ENCODE results near the gene HOXC13. TPM values are rescaled to one million over a fixed set of nuclear protein-coding genes. Genes with fewer than 3 reads are reported as not detected.

Gene HOXC13
- total RNA-seq, 1 donor from 2014 or later, result not detected

DNA sequence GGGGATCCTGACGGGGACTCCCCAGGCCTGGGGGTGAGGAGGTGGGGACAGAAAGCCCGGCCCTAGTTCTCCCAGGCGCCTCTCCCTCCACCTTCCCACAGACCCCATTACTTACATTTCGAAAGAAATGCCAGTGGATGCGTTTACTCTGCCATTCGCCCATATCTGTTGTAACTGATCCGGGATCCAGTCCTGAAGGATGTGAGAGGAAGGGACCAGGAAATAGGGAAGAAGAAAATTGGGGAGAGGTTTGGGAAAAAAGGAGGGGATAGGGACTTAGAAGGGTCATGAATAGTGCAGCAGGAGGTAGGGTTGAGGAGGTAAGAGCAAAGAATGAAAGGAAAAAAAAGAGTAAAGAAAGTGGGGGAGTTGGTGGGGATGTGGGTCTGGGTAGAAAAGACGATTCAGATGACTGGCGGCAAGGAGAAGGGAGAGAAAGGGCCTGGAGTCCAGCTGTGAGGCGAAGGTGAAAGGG lies 17.2 kb downstream of the HOXC13 start:
- Histone ChIP-seq H3K36me3 (no peaks in the 10 kb centered on the region), H3K4me1 (no peaks in the 10 kb centered on the region), H3K9me3 (no peaks in the 10 kb centered on the region), H3K4me3 (no peak overlapping the region), H3K27ac (no peak overlapping the region), H3K27me3 (peaks cover 100% of the 10 kb centered on the region)
- ATAC-seq (no peak), DNase-seq (no peak)
- intact Hi-C loops (cut with DNase I), result no loop called here
- no peak for TF ChIP-seq CTCF (IDR thresholded peaks at IDR 0.05)

DNA sequence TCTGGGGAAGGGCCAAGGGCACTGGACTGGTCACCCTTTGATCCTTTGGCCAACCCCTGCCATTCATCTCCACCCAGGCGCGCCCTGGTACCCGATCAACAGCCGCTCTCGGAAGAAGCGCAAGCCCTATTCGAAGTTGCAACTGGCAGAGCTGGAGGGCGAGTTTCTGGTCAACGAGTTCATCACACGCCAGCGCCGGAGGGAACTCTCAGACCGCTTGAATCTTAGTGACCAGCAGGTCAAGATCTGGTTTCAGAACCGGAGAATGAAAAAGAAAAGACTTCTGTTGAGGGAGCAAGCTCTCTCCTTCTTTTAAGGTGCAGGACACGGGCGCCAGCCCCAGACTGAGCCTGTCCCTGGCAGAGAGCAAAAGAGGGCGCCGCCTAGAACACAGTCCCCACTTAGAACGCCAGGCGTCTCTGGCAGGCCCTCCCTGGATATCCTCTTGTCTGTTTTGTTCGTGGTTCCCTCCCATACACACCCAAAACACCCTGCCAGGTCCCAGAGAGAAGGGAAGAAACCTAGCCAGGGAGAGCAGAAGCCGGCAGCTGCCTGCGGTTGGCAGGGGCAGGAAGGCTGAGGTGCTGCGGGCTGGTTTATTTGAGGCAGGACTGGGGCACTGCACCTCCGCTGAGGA lies 17.7 kb downstream of the HOXC13 start:
- H3K4me3 ChIP-seq, result no peak overlapping the region
- ATAC-seq (no peak), DNase-seq (no peak)
- TF ChIP-seq CTCF (IDR thresholded peaks at IDR 0.05), result no peak
- H3K9me3 ChIP-seq, result no peaks in the 10 kb centered on the region
- no peaks in the 10 kb centered on the region for H3K4me1 ChIP-seq
- no peak overlapping the region for H3K27ac ChIP-seq
- peaks cover 100% of the 10 kb centered on the region for H3K27me3 ChIP-seq
- intact Hi-C loops (cut with DNase I), result no loop called here
- H3K36me3 ChIP-seq, result no peaks in the 10 kb centered on the region

DNA sequence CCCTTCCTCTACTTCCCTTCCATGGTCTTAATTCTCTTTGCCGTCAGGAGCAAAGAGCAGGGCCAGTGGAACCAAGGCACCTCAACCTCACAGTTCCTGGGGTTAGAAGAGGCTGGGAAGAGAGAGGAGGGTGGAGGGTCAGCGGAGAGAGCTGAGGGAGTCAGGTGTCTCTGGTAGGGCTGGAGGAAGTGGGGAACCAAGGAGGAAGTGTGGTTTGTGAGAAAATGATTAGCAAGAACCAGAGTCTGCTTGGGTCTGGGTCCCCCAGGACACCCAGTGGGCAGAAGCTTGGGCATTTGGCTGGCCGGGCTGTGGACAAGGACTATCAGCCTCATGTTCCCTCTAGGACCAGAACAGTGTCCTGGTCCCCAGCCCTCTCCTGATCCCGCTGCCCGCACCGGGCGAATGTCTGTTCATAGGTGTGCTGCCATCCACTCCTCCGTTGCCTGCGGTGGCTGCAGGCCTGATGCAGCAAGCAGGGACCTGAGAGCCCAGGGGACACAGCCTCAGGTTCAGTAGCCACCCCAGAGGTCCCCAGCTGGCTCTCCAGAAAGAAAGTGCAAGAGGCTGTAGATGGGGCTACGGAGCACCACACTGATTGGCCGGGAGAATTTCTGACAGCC lies 18.4 kb downstream of the HOXC13 start:
- intact Hi-C loops (cut with DNase I), result no loop called here

DNA sequence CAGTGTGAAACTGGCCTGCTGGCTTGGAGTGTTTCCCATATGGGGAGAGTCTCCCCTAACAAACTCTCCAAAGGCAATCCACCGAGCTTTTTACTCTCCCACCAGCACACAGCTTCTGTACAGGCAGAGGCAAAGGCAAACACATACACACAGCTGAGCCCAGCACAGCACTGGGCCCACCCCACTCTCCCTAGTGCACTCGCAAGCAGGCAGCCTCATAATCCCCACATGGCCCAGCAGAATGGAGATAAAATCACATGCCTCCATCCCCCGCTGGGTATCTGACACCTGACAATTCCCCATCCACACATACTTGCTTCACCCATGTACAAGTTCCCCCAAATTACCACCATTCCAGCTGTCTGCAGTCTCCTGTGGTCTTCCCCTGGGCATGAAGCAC lies 19.5 kb downstream of the HOXC13 start:
- Histone ChIP-seq H3K27ac (no peak overlapping the region), H3K36me3 (no peaks in the 10 kb centered on the region)

More for the DNA sequence above, 18.4 kb downstream of the HOXC13 start:
- Histone ChIP-seq H3K9me3 (no peaks in the 10 kb centered on the region), H3K4me3 (no peak overlapping the region), H3K27me3 (peaks cover 100% of the 10 kb centered on the region), H3K36me3 (no peaks in the 10 kb centered on the region), H3K27ac (no peak overlapping the region), H3K4me1 (no peaks in the 10 kb centered on the region)
- no peak for TF ChIP-seq CTCF (IDR thresholded peaks at IDR 0.05)
- DNase-seq (no peak), ATAC-seq (no peak)

DNA sequence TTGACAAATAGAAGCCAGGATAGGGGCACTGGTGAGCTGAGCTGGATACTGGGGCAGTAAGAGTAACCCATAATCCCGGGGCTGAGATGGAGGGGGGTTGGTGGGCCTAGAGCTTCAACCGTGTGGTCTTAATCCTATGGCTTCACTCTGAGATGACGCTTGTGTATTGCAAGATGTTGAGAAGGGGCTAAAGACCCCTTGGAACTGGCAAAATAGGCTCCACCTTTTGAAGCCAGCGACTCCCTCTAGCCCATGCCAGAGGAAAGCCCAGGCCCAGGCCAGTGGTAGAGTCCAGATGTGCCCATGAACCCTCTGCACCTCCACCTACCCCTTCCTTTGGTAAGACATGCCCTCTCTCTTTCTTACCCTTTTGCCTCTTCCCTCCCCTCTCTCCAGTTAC lies 20.7 kb downstream of the HOXC13 start:
- H3K4me3 ChIP-seq, result no peak overlapping the region
- H3K27ac ChIP-seq, result no peak overlapping the region
- no peaks in the 10 kb centered on the region for H3K9me3 ChIP-seq
- no peak for ATAC-seq
- no peaks in the 10 kb centered on the region for H3K36me3 ChIP-seq
- H3K27me3 ChIP-seq, result peaks cover 100% of the 10 kb centered on the region
- H3K4me1 ChIP-seq, result no peaks in the 10 kb centered on the region
- intact Hi-C loops (cut with DNase I), result no loop called here
- TF ChIP-seq CTCF (IDR thresholded peaks at IDR 0.05), result no peak
- DNase-seq, result no peak

More for the DNA sequence above, 19.5 kb downstream of the HOXC13 start:
- Histone ChIP-seq H3K4me1 (no peaks in the 10 kb centered on the region), H3K27me3 (peaks cover 100% of the 10 kb centered on the region), H3K4me3 (no peak overlapping the region), H3K9me3 (no peaks in the 10 kb centered on the region)
- no peak for ATAC-seq
- intact Hi-C loops (cut with DNase I), result no loop called here
- no peak for DNase-seq
- no peak for TF ChIP-seq CTCF (IDR thresholded peaks at IDR 0.05)
